ENCODE measurements around the gene NSRP1. TPM values are rescaled to one million over a fixed set of nuclear protein-coding genes. Genes with fewer than 3 reads are reported as not detected.
"Not testable (repeated sequence)": the region's sequence is repeated elsewhere in the genome, so short reads cannot be mapped to it uniquely, and the experiment has no call there.

The NSRP1 gene
- total and polyA plus RNA-seq, 10 donors, result 15.5 to 39.8 (median 27.9) TPM

- Histone ChIP-seq H3K9me3 (no peaks in the 10 kb centered on the region), H3K36me3 (no peaks in the 10 kb centered on the region), H3K4me3 (no peak overlapping the region), H3K27ac (no peak overlapping the region), H3K27me3 (replicated peaks in 1 of 7) (no peaks in the 10 kb centered on the region), H3K4me1 (no peaks in the 10 kb centered on the region)
- DNase-seq, result no peak
- TF ChIP-seq POLR2A (IDR thresholded peaks at IDR 0.05) (no peak), POLR2AphosphoS5 (IDR thresholded peaks at IDR 0.05) (no peak), CTCF (IDR thresholded peaks at IDR 0.05 in 8 of 11, conservative IDR thresholded peaks at IDR 0.05 in 3 of 11) (no peak)
- 90 to 100% (median 92%) methylated on average over 2 of the region's 2 CpGs for WGBS, 5 donors
- intact Hi-C loops (cut with DNase I; ENCODE audit: low total_unique reads), result no loop called here
Observed at GRCh38 chr17:30074730-30075129, 41.9 kb upstream of the NSRP1 start.

GRCh38 chr17:30082773-30083172 is 33.8 kb upstream of the NSRP1 start:
- no peak overlapping the region for H3K27ac ChIP-seq
- H3K36me3 ChIP-seq, result no peaks in the 10 kb centered on the region
- H3K27me3 ChIP-seq (replicated peaks in 1 of 7), result no peaks in the 10 kb centered on the region
- 88 to 95% (median 92%) methylated on average over 5 of the region's 5 CpGs for WGBS, 5 donors
- DNase-seq, result no peak
- no peak overlapping the region for H3K4me3 ChIP-seq
- no peaks in the 10 kb centered on the region for H3K4me1 ChIP-seq
- intact Hi-C loops (cut with DNase I; ENCODE audit: low total_unique reads), result no loop called here
- H3K9me3 ChIP-seq, result no peaks in the 10 kb centered on the region
- TF ChIP-seq POLR2A (IDR thresholded peaks at IDR 0.05) (no peak), CTCF (IDR thresholded peaks at IDR 0.05 in 8 of 11, conservative IDR thresholded peaks at IDR 0.05 in 3 of 11) (no peak), POLR2AphosphoS5 (IDR thresholded peaks at IDR 0.05) (no peak)

GRCh38 chr17:30084788-30085187 is 31.8 kb upstream of the NSRP1 start:
- H3K27me3 ChIP-seq (replicated peaks in 1 of 7), result no peaks in the 10 kb centered on the region
- intact Hi-C loops (cut with DNase I; ENCODE audit: low total_unique reads), result no loop called here
- no peak overlapping the region for H3K4me3 ChIP-seq
- no peaks in the 10 kb centered on the region for H3K9me3 ChIP-seq
- 53 to 65% (median 58%) methylated on average over 6 of the region's 6 CpGs for WGBS, 5 donors
- DNase-seq, result no peak
- TF ChIP-seq POLR2AphosphoS5 (IDR thresholded peaks at IDR 0.05) (no peak), POLR2A (IDR thresholded peaks at IDR 0.05) (no peak), CTCF (IDR thresholded peaks at IDR 0.05 in 8 of 11, conservative IDR thresholded peaks at IDR 0.05 in 3 of 11) (no peak)
- no peaks in the 10 kb centered on the region for H3K4me1 ChIP-seq
- H3K36me3 ChIP-seq, result no peaks in the 10 kb centered on the region
- no peak overlapping the region for H3K27ac ChIP-seq

GRCh38 chr17:30086896-30087295 is 29.7 kb upstream of the NSRP1 start:
- DNase-seq, result no peak
- H3K36me3 ChIP-seq, result no peaks in the 10 kb centered on the region
- no peak overlapping the region for H3K4me3 ChIP-seq
- H3K9me3 ChIP-seq, result no peaks in the 10 kb centered on the region
- H3K27me3 ChIP-seq (replicated peaks in 1 of 7), result no peaks in the 10 kb centered on the region
- H3K27ac ChIP-seq, result no peak overlapping the region
- intact Hi-C loops (cut with DNase I; ENCODE audit: low total_unique reads), result no loop called here
- H3K4me1 ChIP-seq, result no peaks in the 10 kb centered on the region
- TF ChIP-seq CTCF (IDR thresholded peaks at IDR 0.05 in 8 of 11, conservative IDR thresholded peaks at IDR 0.05 in 3 of 11), result no peak
- TF ChIP-seq POLR2A (IDR thresholded peaks at IDR 0.05), result no peak
- TF ChIP-seq POLR2AphosphoS5 (IDR thresholded peaks at IDR 0.05), result no peak
- WGBS, 5 donors, result 62 to 86% (median 79%) methylated on average over 2 of the region's 2 CpGs

GRCh38 chr17:30087431-30087830 is 29.2 kb upstream of the NSRP1 start:
- H3K4me1 ChIP-seq; H3K27me3 ChIP-seq (replicated peaks in 1 of 7); H3K27ac ChIP-seq; H3K36me3 ChIP-seq; H3K4me3 ChIP-seq; intact Hi-C loops (cut with DNase I; ENCODE audit: low total_unique reads); H3K9me3 ChIP-seq; DNase-seq: not testable (repeated sequence)
- 87 to 94% (median 91%) methylated on average over 3 of the region's 3 CpGs for WGBS, 5 donors
